Medulla oblongata (tissue), 1 donor: ENCODE results near the gene COBL.
A peak's percentile ranks its signal among the peaks of the same experiment; 100 is the strongest.

Source experiments
- DNase-seq: peaks from one replicate; pipeline ENCODE4 v3.0.0-alpha.2; 2015; ENCODE audit errors: extremely low spot score

COBL gene

GRCh38 chr7:51303142-51303525, 13.5 kb downstream of the COBL start:
- no peak for DNase-seq

- DNase-seq = no peak
These were observed 14.8 kb downstream of the COBL start for GRCh38 chr7:51301806-51302205.

- DNase-seq = no peak
These were observed 15.6 kb downstream of the COBL start for GRCh38 chr7:51300762-51301674.

- DNase-seq = no peak
These were observed 17.0 kb downstream of the COBL start for GRCh38 chr7:51299391-51300133.

GRCh38 chr7:51298912-51299311, 17.7 kb downstream of the COBL start:
- no peak for DNase-seq

- DNase-seq = no peak
These were observed 18.6 kb downstream of the COBL start for GRCh38 chr7:51297986-51298385.

- DNase-seq = no peak
These were observed 21.0 kb downstream of the COBL start for GRCh38 chr7:51295440-51296245.

GRCh38 chr7:51292596-51292995, 24.0 kb downstream of the COBL start:
- no peak for DNase-seq

- DNase-seq = no peak
These were observed 25.7 kb downstream of the COBL start for GRCh38 chr7:51290702-51291540.

GRCh38 chr7:51290304-51290637, 26.3 kb downstream of the COBL start:
- no peak for DNase-seq

- no peak for DNase-seq
These were observed 26.8 kb downstream of the COBL start for GRCh38 chr7:51289623-51290303.

GRCh38 chr7:51288896-51289622, 27.6 kb downstream of the COBL start:
- DNase-seq = peak; percentile 72

GRCh38 chr7:51286401-51286800, 30.2 kb downstream of the COBL start:
- DNase-seq = no peak

GRCh38 chr7:51280156-51280555, 36.5 kb downstream of the COBL start:
- no peak for DNase-seq

- DNase-seq = no peak
These were observed 37.1 kb downstream of the COBL start for GRCh38 chr7:51279391-51280023.

GRCh38 chr7:51278797-51279196, 37.8 kb downstream of the COBL start:
- no peak for DNase-seq

GRCh38 chr7:51276967-51277366, 39.6 kb downstream of the COBL start:
- peak; percentile 73 for DNase-seq

- DNase-seq = no peak
These were observed 40.5 kb downstream of the COBL start for GRCh38 chr7:51276091-51276605.

- no peak for DNase-seq
These were observed 41.1 kb downstream of the COBL start for GRCh38 chr7:51275532-51275931.
